GM18951 (cell line): ENCODE measurements around the gene STARD13.

Source experiments
- POLR2A ChIP-seq: IDR thresholded peaks from 4 replicates; pipeline ENCODE4 v1.6.1; 2011; ENCODE audit warnings: mild to moderate bottlenecking; ENCODE audit not compliant: insufficient read length, insufficient read depth; ENCODE audit errors: extremely low read depth
- in situ Hi-C: fragments of 300-500 bp; cut with MboI; formaldehyde crosslinking; loops from one replicate; pipeline ENCODE4 v1.12.0; 2022; ENCODE audit warnings: low sequenced_read_pairs, mixed read lengths, inconsistent platforms; ENCODE audit not compliant: unreplicated experiment

The STARD13 gene

GRCh38 chr13:33213024-33213768 is 72.4 kb downstream of the STARD13 start:
- no peak for TF ChIP-seq POLR2A
- in situ Hi-C loops = loop anchor here (25.0 kb wide), 1 partner anchor 324 kb away; no protein-coding TSS in a partner anchor

- in situ Hi-C loops = loop anchor here (25.0 kb wide), 1 partner anchor 325 kb away; no protein-coding TSS in a partner anchor
- no peak for TF ChIP-seq POLR2A
Measured at GRCh38 chr13:33212396-33212795, 73.2 kb downstream of the STARD13 start.

- TF ChIP-seq POLR2A = no peak
- in situ Hi-C loops = loop anchor here (25.0 kb wide), 1 partner anchor 327 kb away; no protein-coding TSS in a partner anchor
Measured at GRCh38 chr13:33210090-33210489, 75.5 kb downstream of the STARD13 start.

GRCh38 chr13:33208290-33209220 is 77.0 kb downstream of the STARD13 start:
- TF ChIP-seq POLR2A = no peak
- in situ Hi-C loops = loop anchor here (25.0 kb wide), 1 partner anchor 329 kb away; no protein-coding TSS in a partner anchor

GRCh38 chr13:33207615-33207961 is 78.0 kb downstream of the STARD13 start:
- no peak for TF ChIP-seq POLR2A
- in situ Hi-C loops = loop anchor here (25.0 kb wide), 1 partner anchor 330 kb away; no protein-coding TSS in a partner anchor

GRCh38 chr13:33206945-33207614 is 78.5 kb downstream of the STARD13 start:
- in situ Hi-C loops = loop anchor here (25.0 kb wide), 1 partner anchor 330 kb away; no protein-coding TSS in a partner anchor
- TF ChIP-seq POLR2A = no peak

GRCh38 chr13:33206425-33206824 is 79.1 kb downstream of the STARD13 start:
- in situ Hi-C loops = loop anchor here (25.0 kb wide), 1 partner anchor 331 kb away; no protein-coding TSS in a partner anchor
- TF ChIP-seq POLR2A = no peak

- TF ChIP-seq POLR2A = peak; percentile 57
- in situ Hi-C loops = loop anchor here (25.0 kb wide), 1 partner anchor 331 kb away; no protein-coding TSS in a partner anchor
Measured at GRCh38 chr13:33205804-33206221, 79.7 kb downstream of the STARD13 start.

- no peak for TF ChIP-seq POLR2A
- in situ Hi-C loops = loop anchor here (25.0 kb wide), 1 partner anchor 332 kb away; no protein-coding TSS in a partner anchor
Measured at GRCh38 chr13:33205224-33205623, 80.3 kb downstream of the STARD13 start.

- TF ChIP-seq POLR2A = no peak
Measured at GRCh38 chr13:33204130-33204927, 81.2 kb downstream of the STARD13 start.

GRCh38 chr13:33202644-33203169 is 82.8 kb downstream of the STARD13 start:
- TF ChIP-seq POLR2A = peak; percentile 16
- in situ Hi-C loops = loop anchor here (25.0 kb wide), 1 partner anchor 335 kb away; no protein-coding TSS in a partner anchor

More at GRCh38 chr13:33204130-33204927, 81.2 kb downstream of the STARD13 start:
- in situ Hi-C loops = loop anchor here (25.0 kb wide), 1 partner anchor 333 kb away; no protein-coding TSS in a partner anchor
